Erythroblast (primary cell): ENCODE results near the gene STK24.

Source experiments
- GATA1 ChIP-seq: IDR thresholded peaks from 2 replicates; pipeline ENCODE4 v1.6.1; 2011; ENCODE audit warnings: low read depth, mild to moderate bottlenecking, control low read depth, low read length, moderate library complexity
- POLR2A ChIP-seq: IDR thresholded peaks from 2 replicates; pipeline ENCODE4 v1.6.1; 2011; ENCODE audit warnings: mild to moderate bottlenecking, low read length

GRCh38 chr13:98532254-98532653 lies 44.7 kb downstream of the STK24 start:
- TF ChIP-seq POLR2A (no peak), GATA1 (no peak)
